ENCODE data around the gene SNX9. TPM values are rescaled to one million over a fixed set of nuclear protein-coding genes. Genes with fewer than 3 reads are reported as not detected.
A peak's percentile ranks its signal among the peaks of the same experiment; 100 is the strongest.

Gene SNX9
- total and polyA plus RNA-seq, 2 of the 8 experiments (the other 6 are each of a cell fraction or from before 2014, with no cell fraction given) = 11.8 to 23.2 TPM

GRCh38 chr6:157773248-157773773 is 49.7 kb upstream of the SNX9 start:
- no peak for FAIRE-seq
- 0 out of 2 replicates have a peak overlapping the region, but pooled peaks have one; percentile 35 for H2AFZ ChIP-seq (ENCODE audit: low read length)

More at GRCh38 chr6:157773248-157773773, 49.7 kb upstream of the SNX9 start:
- Histone ChIP-seq H2BK12ac (ENCODE audit: low read depth, low read length) (peak overlapping the region; percentile 10; the same call in 1 of the 2 replicates), H2BK20ac (ENCODE audit: low read length) (peak overlapping the region; percentile 86; the same call in 1 of the 2 replicates), H3K27ac (ENCODE audit: low read depth, low read length) (no peak overlapping the region), H2AK5ac (ENCODE audit: low read depth, low read length) (no peak overlapping the region), H4K91ac (replicated peaks; ENCODE audit: insufficient read length, low read length) (peak overlapping the region; percentile 59), H3K4ac (replicated peaks; ENCODE audit: insufficient read length, low read depth, low read length) (no peak overlapping the region), H3K9ac (replicated peaks in 1 of 4; ENCODE audit: extremely low read depth in 1 of 4, low read depth in 3 of 4, low read length in 3 of 4) (no peak overlapping the region), H3K4me3 (ENCODE audit: extremely low read depth in 1 of 4, insufficient read depth in 2 of 4, low read depth in 3 of 4, low read length in 4 of 4) (no peak overlapping the region), H3K14ac (ENCODE audit: insufficient read length) (no peak overlapping the region), H2BK15ac (ENCODE audit: low read length) (no peak overlapping the region), H3K27me3 (replicated peaks in 1 of 4; ENCODE audit: control insufficient read depth in 3 of 4, extremely low read depth in 1 of 4, insufficient read depth in 3 of 4, low read length in 3 of 4) (no peaks in the 10 kb centered on the region), H3K18ac (ENCODE audit: extremely low read depth, low read length) (0 out of 2 replicates have a peak overlapping the region, but pooled peaks have one; percentile 13), H3K79me2 (ENCODE audit: control insufficient read depth in 1 of 2, insufficient read depth in 2 of 2, low read length in 2 of 2) (no peaks in the 10 kb centered on the region), H4K5ac (ENCODE audit: insufficient read length, low read depth, low read length) (no peak overlapping the region), H3K56ac (replicated peaks; ENCODE audit: insufficient read length, low read depth, low read length) (no peak overlapping the region), H3K23ac (ENCODE audit: insufficient read length) (no peak overlapping the region), H3K4me2 (ENCODE audit: insufficient read depth in 1 of 2, low read depth in 2 of 2, low read length in 2 of 2) (no peak overlapping the region), H3K36me3 (ENCODE audit: control insufficient read depth in 2 of 4, insufficient read depth in 4 of 4, low read length in 3 of 4) (no peaks in the 10 kb centered on the region), H3K23me2 (ENCODE audit: low read depth, low read length) (peaks cover 2% of the 10 kb centered on the region; the same call in 1 of the 2 replicates), H3K4me1 (replicated peaks in 1 of 4; ENCODE audit: control insufficient read depth in 3 of 4, insufficient read depth in 4 of 4, low read length in 3 of 4) (peaks cover under 1 to 6% (median 3%) of the 10 kb centered on the region in 4 experiments; a peak in 3 of 7 replicates), H3K79me1 (ENCODE audit: low read depth, low read length) (no peaks in the 10 kb centered on the region), H4K8ac (ENCODE audit: extremely low read depth, insufficient read depth, low read length) (no peak overlapping the region), H3K9me3 (ENCODE audit: insufficient read depth in 2 of 2, low read depth in 1 of 2, low read length in 1 of 2) (no peaks in the 10 kb centered on the region), H2BK120ac (replicated peaks; ENCODE audit: low read depth, low read length) (no peak overlapping the region), H2BK5ac (ENCODE audit: low read depth, low read length) (no peak overlapping the region), H4K20me1 (replicated peaks in 1 of 2; ENCODE audit: control insufficient read depth in 1 of 2, insufficient read depth in 2 of 2, low read length in 2 of 2) (no peaks in the 10 kb centered on the region)
- POLR2A ChIA-PET (ENCODE audit: partially characterized antibody) = no interaction called here
- CTCF ChIA-PET (ENCODE audit: partially characterized antibody) = interaction anchor here (2.8 kb wide), 1 partner anchor 11 kb away, joined by 10 read pairs; no protein-coding TSS in a partner anchor
- 75% methylated on average over 10 of the region's 10 CpGs; no CpG with 5 or more reads in 1 of the 2 experiments for WGBS, 2 experiments (ENCODE audit: extremely low coverage in 1 of 2, insufficient coverage in 1 of 2, insufficient read length in 1 of 2, insufficient replicate concordance in 2 of 2, low coverage in 1 of 2, low lambda C conversion rate in 2 of 2, missing lambda C conversion rate in 1 of 2)
- TF ChIP-seq MAX (IDR thresholded peaks at IDR 0.05) = peak; percentile 63
- no peak for TF ChIP-seq SUZ12 (IDR thresholded peaks at IDR 0.05; ENCODE audit: low read length)
- no peak for DNase-seq (ENCODE audit: low read depth in 1 of 2, low spot score in 2 of 2)

Measured in H1 (cell line).